HG02623 (cell line): ENCODE data around the gene INPP5A.
"Not testable (repeated sequence)": the region's sequence is repeated elsewhere in the genome, so short reads cannot be mapped to it uniquely, and the experiment has no call there.

Source experiments
- ATAC-seq: cut with Tn5 transposase; IDR thresholded peaks from one replicate; pipeline ENCODE4 v1.9.1; 2021; ENCODE audit warnings: moderate library complexity; ENCODE audit not compliant: unreplicated experiment

Gene INPP5A

GRCh38 chr10:132700156-132701098 lies 162.8 kb downstream of the INPP5A start:
- no peak for ATAC-seq

GRCh38 chr10:132701099-132701845 lies 163.7 kb downstream of the INPP5A start:
- no peak for ATAC-seq

GRCh38 chr10:132701846-132702190 lies 164.2 kb downstream of the INPP5A start:
- no peak for ATAC-seq

GRCh38 chr10:132702601-132703418 lies 165.2 kb downstream of the INPP5A start:
- ATAC-seq = no peak

GRCh38 chr10:132703419-132704007 lies 165.9 kb downstream of the INPP5A start:
- ATAC-seq = no peak

- no peak for ATAC-seq
Measured at GRCh38 chr10:132704008-132704814, 166.6 kb downstream of the INPP5A start.

GRCh38 chr10:132704815-132705064 lies 167.2 kb downstream of the INPP5A start:
- not testable (repeated sequence) for ATAC-seq

- no peak for ATAC-seq
Measured at GRCh38 chr10:132705173-132705572, 167.6 kb downstream of the INPP5A start.

GRCh38 chr10:132705943-132706342 lies 168.4 kb downstream of the INPP5A start:
- ATAC-seq = no peak

GRCh38 chr10:132706701-132707100 lies 169.1 kb downstream of the INPP5A start:
- ATAC-seq = no peak

- ATAC-seq = no peak
Measured at GRCh38 chr10:132707121-132707775, 169.7 kb downstream of the INPP5A start.

GRCh38 chr10:132707776-132708171 lies 170.2 kb downstream of the INPP5A start:
- no peak for ATAC-seq

- no peak for ATAC-seq
Measured at GRCh38 chr10:132708441-132708840, 170.9 kb downstream of the INPP5A start.

- ATAC-seq = no peak
Measured at GRCh38 chr10:132708936-132709335, 171.3 kb downstream of the INPP5A start.

GRCh38 chr10:132709471-132709951 lies 171.9 kb downstream of the INPP5A start:
- ATAC-seq = no peak

- no peak for ATAC-seq
Measured at GRCh38 chr10:132710036-132710686, 172.6 kb downstream of the INPP5A start.

- no peak for ATAC-seq
Measured at GRCh38 chr10:132710746-132711612, 173.4 kb downstream of the INPP5A start.

- no peak for ATAC-seq
Measured at GRCh38 chr10:132711613-132712121, 174.1 kb downstream of the INPP5A start.
